Left forelimb (tissue), 1 donor: ENCODE data around the gene PTPN20.

Experiments
- DNase-seq: peaks from one replicate; pipeline ENCODE4 v3.0.0-alpha.2; 2018; ENCODE audit warnings: low spot score

Gene PTPN20

GRCh38 chr10:47048526-47048905 is 137.3 kb downstream of the PTPN20 start:
- DNase-seq, result peak; percentile 58

- peak; percentile 58 for DNase-seq
Measured at GRCh38 chr10:47049056-47049851, 138.0 kb downstream of the PTPN20 start.

- DNase-seq, result peak; percentile 58
Measured at GRCh38 chr10:47049906-47050305, 138.7 kb downstream of the PTPN20 start.

- DNase-seq, result no peak
Measured at GRCh38 chr10:47050618-47051455, 139.6 kb downstream of the PTPN20 start.

GRCh38 chr10:47051741-47052238 is 140.6 kb downstream of the PTPN20 start:
- peak; percentile 37 for DNase-seq
